GM12878 (cell line): ENCODE results near the gene PFKFB2. TPM values are rescaled to one million over a fixed set of nuclear protein-coding genes. Genes with fewer than 3 reads are reported as not detected.

Source experiments
- CBFB ChIP-seq: IDR thresholded peaks from 2 replicates; pipeline ENCODE4 v1.6.1; 2016; ENCODE audit warnings: antibody characterized with exemption, low read depth
- EGR1 ChIP-seq, 2 experiments: IDR thresholded peaks; 1 replicate in 1 of 2; 2 replicates in 1 of 2; pipeline ENCODE4 v1.6.1; 2011 to 2012; ENCODE audit warnings: low read depth in 2 of 2, low read length in 2 of 2, borderline replicate concordance in 1 of 2, mild to moderate bottlenecking in 1 of 2, moderate library complexity in 1 of 2
- GATAD2B ChIP-seq: fragments of 450-650 bp; conservative IDR thresholded peaks from 2 replicates; pipeline ENCODE4 v1.6.1; 2017; ENCODE audit warnings: low read depth, mild to moderate bottlenecking, moderate library complexity
- RUNX3 ChIP-seq: IDR thresholded peaks from 2 replicates; pipeline ENCODE4 v1.6.1; 2012; ENCODE audit warnings: low read length, inconsistent platforms
- SMAD1 ChIP-seq: fragments of 450-650 bp; IDR thresholded peaks from 2 replicates; pipeline ENCODE4 v1.6.1; 2018; ENCODE audit warnings: mild to moderate bottlenecking, low read depth; ENCODE audit not compliant: partially characterized antibody
- ZNF384 ChIP-seq: IDR thresholded peaks from 2 replicates; pipeline ENCODE4 v1.6.1; 2012; ENCODE audit warnings: low read depth, mild to moderate bottlenecking, low read length, improper control_type of control experiment, borderline replicate concordance
- polyA plus RNA-seq, 11 experiments: library from polyadenylated mRNA; depleted of rRNA in 4 of 11; unstranded in 6 of 11; stranded (reverse) in 5 of 11; fragments of >200 nt; fragmentation: Nextera tagmentation in 4 of 11; fragmentation: Illumina TruSeq in 1 of 11; extraction: Ambion mirVana in 4 of 11; extraction: Trizol in 1 of 11; gene quantifications; 1 replicate in 1 of 11; 2 replicates in 10 of 11; pipeline versions ENCODE4 v1.2.1 to v1.2.3, GENCODE V29; 2011 to 2016; ENCODE audit warnings: inconsistent platforms in 2 of 11, missing spikeins in 2 of 11, low read depth in 1 of 11
- total RNA-seq, 4 experiments: library from RNA; depleted of rRNA in 3 of 4; stranded (reverse); fragments of >200 nt in 3 of 4; fragmentation: Illumina TruSeq in 1 of 4; extraction: Trizol in 1 of 4; gene quantifications; 2 replicates each; pipeline versions ENCODE4 v1.2.1 to v1.2.3, GENCODE V29; 2013 to 2021
- TF ChIP-seq, protein P1 (sequence below): fragments of 450-650 bp; IDR thresholded peaks from 2 replicates; pipeline ENCODE4 v1.6.1; 2017; ENCODE audit warnings: mild to moderate bottlenecking
- TF ChIP-seq, protein P2 (sequence below): fragments of 450-650 bp; IDR thresholded peaks from 2 replicates; pipeline ENCODE4 v1.6.1; 2017; ENCODE audit warnings: mild to moderate bottlenecking, low read depth, inconsistent platforms; ENCODE audit not compliant: poor library complexity, severe bottlenecking
- TF ChIP-seq, protein P3 (sequence below): fragments of 150-350 bp; IDR thresholded peaks from 2 replicates; pipeline ENCODE4 v1.6.1; 2014; ENCODE audit warnings: mild to moderate bottlenecking, low read depth, low read length
- TF ChIP-seq, protein P4 (sequence below): fragments of 150-350 bp; IDR thresholded peaks from 2 replicates; pipeline ENCODE4 v1.6.1; 2016; ENCODE audit warnings: low read depth, low read length

Gene PFKFB2
- total and polyA plus RNA-seq, 10 of the 15 experiments (the other 5 are each of a cell fraction or from before 2014, with no cell fraction given) = 0.40 to 1.3 (median 1.0) TPM

- TF ChIP-seq, protein P1, sequence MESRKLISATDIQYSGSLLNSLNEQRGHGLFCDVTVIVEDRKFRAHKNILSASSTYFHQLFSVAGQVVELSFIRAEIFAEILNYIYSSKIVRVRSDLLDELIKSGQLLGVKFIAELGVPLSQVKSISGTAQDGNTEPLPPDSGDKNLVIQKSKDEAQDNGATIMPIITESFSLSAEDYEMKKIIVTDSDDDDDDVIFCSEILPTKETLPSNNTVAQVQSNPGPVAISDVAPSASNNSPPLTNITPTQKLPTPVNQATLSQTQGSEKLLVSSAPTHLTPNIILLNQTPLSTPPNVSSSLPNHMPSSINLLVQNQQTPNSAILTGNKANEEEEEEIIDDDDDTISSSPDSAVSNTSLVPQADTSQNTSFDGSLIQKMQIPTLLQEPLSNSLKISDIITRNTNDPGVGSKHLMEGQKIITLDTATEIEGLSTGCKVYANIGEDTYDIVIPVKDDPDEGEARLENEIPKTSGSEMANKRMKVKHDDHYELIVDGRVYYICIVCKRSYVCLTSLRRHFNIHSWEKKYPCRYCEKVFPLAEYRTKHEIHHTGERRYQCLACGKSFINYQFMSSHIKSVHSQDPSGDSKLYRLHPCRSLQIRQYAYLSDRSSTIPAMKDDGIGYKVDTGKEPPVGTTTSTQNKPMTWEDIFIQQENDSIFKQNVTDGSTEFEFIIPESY = no peak
- no peak for TF ChIP-seq EGR1 (IDR thresholded peaks at IDR 0.05; ENCODE audit: borderline replicate concordance in 1 of 2, low read depth in 2 of 2, low read length in 2 of 2)
- no peak for TF ChIP-seq RUNX3
- TF ChIP-seq SMAD1 = no peak
- TF ChIP-seq, protein P2, sequence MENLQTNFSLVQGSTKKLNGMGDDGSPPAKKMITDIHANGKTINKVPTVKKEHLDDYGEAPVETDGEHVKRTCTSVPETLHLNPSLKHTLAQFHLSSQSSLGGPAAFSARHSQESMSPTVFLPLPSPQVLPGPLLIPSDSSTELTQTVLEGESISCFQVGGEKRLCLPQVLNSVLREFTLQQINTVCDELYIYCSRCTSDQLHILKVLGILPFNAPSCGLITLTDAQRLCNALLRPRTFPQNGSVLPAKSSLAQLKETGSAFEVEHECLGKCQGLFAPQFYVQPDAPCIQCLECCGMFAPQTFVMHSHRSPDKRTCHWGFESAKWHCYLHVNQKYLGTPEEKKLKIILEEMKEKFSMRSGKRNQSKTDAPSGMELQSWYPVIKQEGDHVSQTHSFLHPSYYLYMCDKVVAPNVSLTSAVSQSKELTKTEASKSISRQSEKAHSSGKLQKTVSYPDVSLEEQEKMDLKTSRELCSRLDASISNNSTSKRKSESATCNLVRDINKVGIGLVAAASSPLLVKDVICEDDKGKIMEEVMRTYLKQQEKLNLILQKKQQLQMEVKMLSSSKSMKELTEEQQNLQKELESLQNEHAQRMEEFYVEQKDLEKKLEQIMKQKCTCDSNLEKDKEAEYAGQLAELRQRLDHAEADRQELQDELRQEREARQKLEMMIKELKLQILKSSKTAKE = no peak
- no peak for TF ChIP-seq CBFB
- no peak for TF ChIP-seq ZNF384
- TF ChIP-seq, protein P3, sequence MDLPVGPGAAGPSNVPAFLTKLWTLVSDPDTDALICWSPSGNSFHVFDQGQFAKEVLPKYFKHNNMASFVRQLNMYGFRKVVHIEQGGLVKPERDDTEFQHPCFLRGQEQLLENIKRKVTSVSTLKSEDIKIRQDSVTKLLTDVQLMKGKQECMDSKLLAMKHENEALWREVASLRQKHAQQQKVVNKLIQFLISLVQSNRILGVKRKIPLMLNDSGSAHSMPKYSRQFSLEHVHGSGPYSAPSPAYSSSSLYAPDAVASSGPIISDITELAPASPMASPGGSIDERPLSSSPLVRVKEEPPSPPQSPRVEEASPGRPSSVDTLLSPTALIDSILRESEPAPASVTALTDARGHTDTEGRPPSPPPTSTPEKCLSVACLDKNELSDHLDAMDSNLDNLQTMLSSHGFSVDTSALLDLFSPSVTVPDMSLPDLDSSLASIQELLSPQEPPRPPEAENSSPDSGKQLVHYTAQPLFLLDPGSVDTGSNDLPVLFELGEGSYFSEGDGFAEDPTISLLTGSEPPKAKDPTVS = no peak
- TF ChIP-seq GATAD2B = no peak
- TF ChIP-seq, protein P4, sequence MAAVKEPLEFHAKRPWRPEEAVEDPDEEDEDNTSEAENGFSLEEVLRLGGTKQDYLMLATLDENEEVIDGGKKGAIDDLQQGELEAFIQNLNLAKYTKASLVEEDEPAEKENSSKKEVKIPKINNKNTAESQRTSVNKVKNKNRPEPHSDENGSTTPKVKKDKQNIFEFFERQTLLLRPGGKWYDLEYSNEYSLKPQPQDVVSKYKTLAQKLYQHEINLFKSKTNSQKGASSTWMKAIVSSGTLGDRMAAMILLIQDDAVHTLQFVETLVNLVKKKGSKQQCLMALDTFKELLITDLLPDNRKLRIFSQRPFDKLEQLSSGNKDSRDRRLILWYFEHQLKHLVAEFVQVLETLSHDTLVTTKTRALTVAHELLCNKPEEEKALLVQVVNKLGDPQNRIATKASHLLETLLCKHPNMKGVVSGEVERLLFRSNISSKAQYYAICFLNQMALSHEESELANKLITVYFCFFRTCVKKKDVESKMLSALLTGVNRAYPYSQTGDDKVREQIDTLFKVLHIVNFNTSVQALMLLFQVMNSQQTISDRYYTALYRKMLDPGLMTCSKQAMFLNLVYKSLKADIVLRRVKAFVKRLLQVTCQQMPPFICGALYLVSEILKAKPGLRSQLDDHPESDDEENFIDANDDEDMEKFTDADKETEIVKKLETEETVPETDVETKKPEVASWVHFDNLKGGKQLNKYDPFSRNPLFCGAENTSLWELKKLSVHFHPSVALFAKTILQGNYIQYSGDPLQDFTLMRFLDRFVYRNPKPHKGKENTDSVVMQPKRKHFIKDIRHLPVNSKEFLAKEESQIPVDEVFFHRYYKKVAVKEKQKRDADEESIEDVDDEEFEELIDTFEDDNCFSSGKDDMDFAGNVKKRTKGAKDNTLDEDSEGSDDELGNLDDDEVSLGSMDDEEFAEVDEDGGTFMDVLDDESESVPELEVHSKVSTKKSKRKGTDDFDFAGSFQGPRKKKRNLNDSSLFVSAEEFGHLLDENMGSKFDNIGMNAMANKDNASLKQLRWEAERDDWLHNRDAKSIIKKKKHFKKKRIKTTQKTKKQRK = no peak
These were observed 27.8 kb upstream of the PFKFB2 start (continued) for GRCh38 chr1:207025146-207025880.
